IgD-negative memory B cell (primary cell): Measurements from ENCODE around the gene WLS. TPM values are rescaled to one million over a fixed set of nuclear protein-coding genes. Genes with fewer than 3 reads are reported as not detected.
"Not testable (repeated sequence)": the region's sequence is repeated elsewhere in the genome, so short reads cannot be mapped to it uniquely, and the experiment has no call there.

Experiments
- H3K27ac Mint-ChIP-seq, 3 donors: one replicate each; pipeline ENCODE4 v1.8.0; 2020 to 2022; ENCODE audit warnings: mild to moderate bottlenecking in 3 of 3, mixed read lengths in 3 of 3, moderate library complexity in 1 of 3
- H3K27me3 Mint-ChIP-seq: one replicate; pipeline ENCODE4 v1.8.0; 2021; ENCODE audit warnings: mixed read lengths
- H3K36me3 Mint-ChIP-seq: one replicate; pipeline ENCODE4 v1.8.0; 2020; ENCODE audit warnings: mild to moderate bottlenecking, mixed read lengths
- H3K4me1 Mint-ChIP-seq, 3 donors: one replicate each; pipeline ENCODE4 v1.8.0; 2020 to 2022; ENCODE audit warnings: mixed read lengths in 3 of 3, mild to moderate bottlenecking in 1 of 3
- H3K4me3 Mint-ChIP-seq, 4 donors: one replicate each; pipeline ENCODE4 v1.8.0; 2020 to 2022; ENCODE audit warnings: mild to moderate bottlenecking in 4 of 4, mixed read lengths in 4 of 4, moderate library complexity in 3 of 4
- H3K9me3 Mint-ChIP-seq, 3 donors: one replicate each; pipeline ENCODE4 v1.8.0; 2020 to 2021; ENCODE audit warnings: mixed read lengths in 3 of 3, mild to moderate bottlenecking in 1 of 3
- polyA plus RNA-seq: library from polyadenylated mRNA; unstranded; fragments of 300-500 nt; fragmentation: Illumina TruSeq; gene quantifications from one replicate; pipeline ENCODE4 v1.2.3, GENCODE V29; 2021

WLS gene
- polyA plus RNA-seq, 1 donor from 2014 or later = not detected

- no peaks in the 10 kb centered on the region for H3K36me3 Mint-ChIP-seq
- no peak overlapping the region for H3K4me3 Mint-ChIP-seq
- H3K4me1 Mint-ChIP-seq = no peaks in the 10 kb centered on the region
- peaks cover 0 to 3% (median 0%) of the 10 kb centered on the region in 3 donors for H3K9me3 Mint-ChIP-seq
- peaks cover 6% of the 10 kb centered on the region for H3K27me3 Mint-ChIP-seq
- no peak overlapping the region for H3K27ac Mint-ChIP-seq
Observed at GRCh38 chr1:68173283-68173935, 58.9 kb downstream of the WLS start.

- H3K9me3 Mint-ChIP-seq = not testable (repeated sequence)
Observed at GRCh38 chr1:68171795-68172194, 60.5 kb downstream of the WLS start.

GRCh38 chr1:68168545-68169171 is 63.7 kb downstream of the WLS start:
- H3K4me1 Mint-ChIP-seq = no peaks in the 10 kb centered on the region
- no peak overlapping the region for H3K27ac Mint-ChIP-seq
- H3K36me3 Mint-ChIP-seq = peaks cover 2% of the 10 kb centered on the region
- H3K4me3 Mint-ChIP-seq = no peak overlapping the region
- H3K9me3 Mint-ChIP-seq = peaks cover 0 to 3% (median 0%) of the 10 kb centered on the region in 3 donors
- H3K27me3 Mint-ChIP-seq = peaks cover 7% of the 10 kb centered on the region

More at GRCh38 chr1:68171795-68172194, 60.5 kb downstream of the WLS start:
- not testable (repeated sequence) for H3K4me3 Mint-ChIP-seq, H3K36me3 Mint-ChIP-seq, H3K4me1 Mint-ChIP-seq, H3K27me3 Mint-ChIP-seq, H3K27ac Mint-ChIP-seq

GRCh38 chr1:68167211-68167610 is 65.1 kb downstream of the WLS start:
- no peak overlapping the region for H3K27ac Mint-ChIP-seq
- peaks cover 2% of the 10 kb centered on the region for H3K36me3 Mint-ChIP-seq
- H3K27me3 Mint-ChIP-seq = peaks cover 7% of the 10 kb centered on the region
- H3K4me1 Mint-ChIP-seq = no peaks in the 10 kb centered on the region
- no peak overlapping the region for H3K4me3 Mint-ChIP-seq
- peaks cover 0 to 3% (median 0%) of the 10 kb centered on the region in 3 donors for H3K9me3 Mint-ChIP-seq

GRCh38 chr1:68166348-68166747 is 66.0 kb downstream of the WLS start:
- no peaks in the 10 kb centered on the region for H3K4me1 Mint-ChIP-seq
- no peak overlapping the region for H3K27ac Mint-ChIP-seq
- H3K9me3 Mint-ChIP-seq = peaks cover 0 to under 1% (median 0%) of the 10 kb centered on the region in 3 donors
- peaks cover 6% of the 10 kb centered on the region for H3K27me3 Mint-ChIP-seq
- peaks cover 2% of the 10 kb centered on the region for H3K36me3 Mint-ChIP-seq
- no peak overlapping the region for H3K4me3 Mint-ChIP-seq

GRCh38 chr1:68165665-68166064 is 66.7 kb downstream of the WLS start:
- H3K36me3 Mint-ChIP-seq = peaks cover 2% of the 10 kb centered on the region
- no peak overlapping the region for H3K4me3 Mint-ChIP-seq
- H3K4me1 Mint-ChIP-seq = peaks cover 0 to 6% (median 4%) of the 10 kb centered on the region in 3 donors
- no peaks in the 10 kb centered on the region for H3K9me3 Mint-ChIP-seq
- no peak overlapping the region for H3K27ac Mint-ChIP-seq
- H3K27me3 Mint-ChIP-seq = peaks cover 6% of the 10 kb centered on the region

- Mint-ChIP-seq H3K27ac (no peak overlapping the region), H3K4me3 (no peak overlapping the region), H3K27me3 (peaks cover 6% of the 10 kb centered on the region), H3K4me1 (peaks cover 0 to 8% (median 5%) of the 10 kb centered on the region in 3 donors), H3K36me3 (peaks cover 2% of the 10 kb centered on the region), H3K9me3 (no peaks in the 10 kb centered on the region)
Observed at GRCh38 chr1:68164918-68165317, 67.4 kb downstream of the WLS start.

GRCh38 chr1:68163220-68163619 is 69.1 kb downstream of the WLS start:
- H3K4me3 Mint-ChIP-seq = no peak overlapping the region
- peaks cover 2% of the 10 kb centered on the region for H3K36me3 Mint-ChIP-seq
- peaks cover 1% of the 10 kb centered on the region for H3K27me3 Mint-ChIP-seq
- no peaks in the 10 kb centered on the region for H3K9me3 Mint-ChIP-seq
- no peak overlapping the region for H3K27ac Mint-ChIP-seq
- H3K4me1 Mint-ChIP-seq = peaks cover 0 to 8% (median 5%) of the 10 kb centered on the region in 3 donors

- Mint-ChIP-seq H3K27ac (no peak overlapping the region), H3K4me1 (peaks cover 0 to 8% (median 5%) of the 10 kb centered on the region in 3 donors), H3K27me3 (peaks cover 1% of the 10 kb centered on the region), H3K9me3 (no peaks in the 10 kb centered on the region), H3K36me3 (peaks cover 2% of the 10 kb centered on the region), H3K4me3 (no peak overlapping the region)
Observed at GRCh38 chr1:68162761-68163160, 69.6 kb downstream of the WLS start.

- not testable (repeated sequence) for H3K4me1 Mint-ChIP-seq, H3K36me3 Mint-ChIP-seq, H3K27ac Mint-ChIP-seq, H3K9me3 Mint-ChIP-seq, H3K27me3 Mint-ChIP-seq, H3K4me3 Mint-ChIP-seq
Observed at GRCh38 chr1:68161672-68162071, 70.7 kb downstream of the WLS start.

GRCh38 chr1:68160935-68161334 is 71.4 kb downstream of the WLS start:
- H3K27ac Mint-ChIP-seq, H3K36me3 Mint-ChIP-seq, H3K4me3 Mint-ChIP-seq, H3K9me3 Mint-ChIP-seq, H3K4me1 Mint-ChIP-seq, H3K27me3 Mint-ChIP-seq: not testable (repeated sequence)

- peaks cover 0 to 8% (median 5%) of the 10 kb centered on the region in 3 donors for H3K4me1 Mint-ChIP-seq
- H3K4me3 Mint-ChIP-seq = no peak overlapping the region
- H3K36me3 Mint-ChIP-seq = peaks cover 2% of the 10 kb centered on the region
- no peaks in the 10 kb centered on the region for H3K9me3 Mint-ChIP-seq
- peaks cover 2% of the 10 kb centered on the region for H3K27me3 Mint-ChIP-seq
- no peak overlapping the region for H3K27ac Mint-ChIP-seq
Observed at GRCh38 chr1:68160021-68160420, 72.3 kb downstream of the WLS start.

- Mint-ChIP-seq H3K4me3 (no peak overlapping the region), H3K4me1 (peaks cover 0 to 8% (median 5%) of the 10 kb centered on the region in 3 donors), H3K27me3 (peaks cover 3% of the 10 kb centered on the region), H3K27ac (no peak overlapping the region), H3K36me3 (no peaks in the 10 kb centered on the region), H3K9me3 (no peaks in the 10 kb centered on the region)
Observed at GRCh38 chr1:68158837-68159236, 73.5 kb downstream of the WLS start.

GRCh38 chr1:68157416-68157815 is 74.9 kb downstream of the WLS start:
- Mint-ChIP-seq H3K36me3 (no peaks in the 10 kb centered on the region), H3K9me3 (no peaks in the 10 kb centered on the region), H3K27me3 (peaks cover 3% of the 10 kb centered on the region), H3K4me1 (peaks cover 0 to 8% (median 5%) of the 10 kb centered on the region in 3 donors), H3K27ac (no peak overlapping the region), H3K4me3 (no peak overlapping the region)

- H3K36me3 Mint-ChIP-seq = no peaks in the 10 kb centered on the region
- no peaks in the 10 kb centered on the region for H3K9me3 Mint-ChIP-seq
- H3K4me3 Mint-ChIP-seq = no peak overlapping the region
- H3K27me3 Mint-ChIP-seq = peaks cover 6% of the 10 kb centered on the region
- no peak overlapping the region for H3K27ac Mint-ChIP-seq
- H3K4me1 Mint-ChIP-seq = no peaks in the 10 kb centered on the region
Observed at GRCh38 chr1:68151690-68152089, 80.6 kb downstream of the WLS start.

GRCh38 chr1:68149907-68150306 is 82.4 kb downstream of the WLS start:
- Mint-ChIP-seq H3K4me3 (no peak overlapping the region), H3K27ac (no peak overlapping the region), H3K27me3 (peaks cover 4% of the 10 kb centered on the region), H3K36me3 (no peaks in the 10 kb centered on the region), H3K4me1 (no peaks in the 10 kb centered on the region), H3K9me3 (no peaks in the 10 kb centered on the region)
